ENCODE results near the gene CENPV. TPM values are rescaled to one million over a fixed set of nuclear protein-coding genes. Genes with fewer than 3 reads are reported as not detected.

CENPV gene
- total RNA-seq, 1 donor from 2014 or later = 17.3 TPM

DNA sequence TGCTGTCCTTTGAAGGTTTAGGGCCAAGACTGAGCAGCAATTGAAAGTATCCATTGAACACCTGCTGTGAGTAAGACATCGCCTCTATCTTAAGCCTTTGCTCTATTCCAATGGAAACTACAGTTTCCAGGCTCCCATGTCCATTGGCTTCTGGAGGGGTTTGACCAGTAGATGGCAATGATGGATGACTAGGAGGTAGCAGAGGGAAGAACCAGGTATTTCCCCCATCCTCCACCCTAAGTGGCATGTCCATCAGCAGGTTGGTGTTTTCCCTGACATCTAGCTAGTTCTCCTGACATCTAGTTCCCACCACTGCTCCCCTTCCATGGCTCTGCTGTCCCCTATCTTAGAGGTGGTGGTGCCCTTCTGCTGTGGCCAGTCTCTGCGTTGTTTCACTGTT, 58.7 kb downstream of the CENPV start:
- no peaks in the 10 kb centered on the region for H3K36me3 ChIP-seq
- DNase-seq = no peak

DNA sequence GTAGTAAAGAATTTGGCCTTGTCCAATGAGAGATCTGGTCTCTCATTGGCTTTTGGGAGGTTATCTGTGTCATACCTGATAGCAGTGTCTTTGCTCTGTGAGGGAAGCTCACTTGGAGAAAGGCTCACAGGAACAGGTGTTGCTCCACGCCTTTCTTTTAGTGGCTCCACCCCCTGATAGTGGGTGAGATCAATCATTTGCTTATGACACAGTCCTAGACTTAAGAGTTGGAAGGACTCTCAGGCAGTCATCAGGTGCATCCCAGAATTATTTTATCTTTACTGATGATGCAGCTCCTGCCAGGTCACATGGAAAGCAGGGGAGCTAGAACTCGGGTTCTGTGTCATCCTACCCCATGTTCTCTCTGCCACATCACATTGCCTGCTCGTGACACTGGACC, 59.3 kb downstream of the CENPV start:
- no peak overlapping the region for H3K27ac ChIP-seq
- DNase-seq (no peak), ATAC-seq (no peak)
- TF ChIP-seq, protein P1, sequence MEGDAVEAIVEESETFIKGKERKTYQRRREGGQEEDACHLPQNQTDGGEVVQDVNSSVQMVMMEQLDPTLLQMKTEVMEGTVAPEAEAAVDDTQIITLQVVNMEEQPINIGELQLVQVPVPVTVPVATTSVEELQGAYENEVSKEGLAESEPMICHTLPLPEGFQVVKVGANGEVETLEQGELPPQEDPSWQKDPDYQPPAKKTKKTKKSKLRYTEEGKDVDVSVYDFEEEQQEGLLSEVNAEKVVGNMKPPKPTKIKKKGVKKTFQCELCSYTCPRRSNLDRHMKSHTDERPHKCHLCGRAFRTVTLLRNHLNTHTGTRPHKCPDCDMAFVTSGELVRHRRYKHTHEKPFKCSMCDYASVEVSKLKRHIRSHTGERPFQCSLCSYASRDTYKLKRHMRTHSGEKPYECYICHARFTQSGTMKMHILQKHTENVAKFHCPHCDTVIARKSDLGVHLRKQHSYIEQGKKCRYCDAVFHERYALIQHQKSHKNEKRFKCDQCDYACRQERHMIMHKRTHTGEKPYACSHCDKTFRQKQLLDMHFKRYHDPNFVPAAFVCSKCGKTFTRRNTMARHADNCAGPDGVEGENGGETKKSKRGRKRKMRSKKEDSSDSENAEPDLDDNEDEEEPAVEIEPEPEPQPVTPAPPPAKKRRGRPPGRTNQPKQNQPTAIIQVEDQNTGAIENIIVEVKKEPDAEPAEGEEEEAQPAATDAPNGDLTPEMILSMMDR (IDR thresholded peaks at IDR 0.05) = no peak
- intact Hi-C loops (cut with DNase I) = no loop called here
- no peaks in the 10 kb centered on the region for H3K27me3 ChIP-seq (ENCODE audit: low read depth)
- H3K4me1 ChIP-seq = no peaks in the 10 kb centered on the region
- no peaks in the 10 kb centered on the region for H3K9me3 ChIP-seq
- no peak overlapping the region for H3K4me3 ChIP-seq
- no peaks in the 10 kb centered on the region for H3K36me3 ChIP-seq

More for the DNA sequence above, 58.7 kb downstream of the CENPV start:
- Histone ChIP-seq H3K9me3 (no peaks in the 10 kb centered on the region), H3K4me3 (no peak overlapping the region), H3K27me3 (ENCODE audit: low read depth) (no peaks in the 10 kb centered on the region), H3K27ac (no peak overlapping the region), H3K4me1 (no peaks in the 10 kb centered on the region)
- no peak for ATAC-seq
- TF ChIP-seq, protein P1 (IDR thresholded peaks at IDR 0.05) = no peak
- intact Hi-C loops (cut with DNase I) = no loop called here

Other genes starting within 250 kb of the CENPV start
- gene NCOR1, start 137.9 kb downstream of the CENPV start, total RNA-seq = 137 TPM
- 24.3 TPM for gene PIGL, start 136.3 kb downstream of the CENPV start, total RNA-seq
- 1,803 TPM for gene UBB, start 27.6 kb upstream of the CENPV start, total RNA-seq
- gene TRPV2, start 62.1 kb upstream of the CENPV start, total RNA-seq = 120 TPM
- gene LRRC75A, start 138.7 kb upstream of the CENPV start, total RNA-seq = 3.8 TPM
- 5.2 TPM for gene ZNF287, start 215.7 kb upstream of the CENPV start, total RNA-seq

Measured in lower lobe of right lung (tissue), 2 donors.